ENCODE measurements around the gene HNRNPA1L2.
"Not testable (repeated sequence)": the region's sequence is repeated elsewhere in the genome, so short reads cannot be mapped to it uniquely, and the experiment has no call there.

GRCh38 chr13:52685806-52686205 lies 43.6 kb downstream of the HNRNPA1L2 start:
- TF ChIP-seq POLR2A (IDR thresholded peaks at IDR 0.05; ENCODE audit: low read depth, low read length); POLR2AphosphoS5 (IDR thresholded peaks at IDR 0.05; ENCODE audit: low read depth, low read length); TAF1 (IDR thresholded peaks at IDR 0.05; ENCODE audit: low read depth, low read length); SPI1 (IDR thresholded peaks at IDR 0.05; ENCODE audit: low read depth, low read length); POU2F2 (IDR thresholded peaks at IDR 0.05; ENCODE audit: low read depth, low read length); PAX5 (IDR thresholded peaks at IDR 0.05; ENCODE audit: insufficient read depth, low read length, severe bottlenecking): not testable (repeated sequence)
